Measurements from ENCODE around the gene BRD1. TPM values are rescaled to one million over a fixed set of nuclear protein-coding genes. Genes with fewer than 3 reads are reported as not detected.

The BRD1 gene
- total RNA-seq, 4 donors from 2014 or later: 17.9 to 47.4 (median 37.9) TPM

DNA sequence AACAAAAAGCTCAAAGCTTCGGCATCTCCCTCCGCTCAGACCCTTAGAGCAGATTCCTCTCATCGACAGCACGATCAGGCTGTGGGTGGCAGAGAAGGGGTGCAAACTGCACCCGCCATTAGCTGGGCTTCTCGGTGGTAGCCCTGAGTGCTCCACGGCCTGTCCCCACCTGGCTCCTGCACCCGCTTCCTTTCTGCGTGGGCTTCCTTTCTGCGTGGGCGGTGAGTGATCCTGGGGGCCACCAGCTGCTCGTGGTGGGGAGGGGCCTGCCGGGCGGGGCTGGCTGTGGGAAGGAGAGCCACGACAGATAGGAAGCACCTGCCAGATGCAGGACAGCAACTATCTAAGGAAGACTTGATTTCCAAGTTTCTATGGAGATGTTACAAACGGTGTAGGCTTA is 55.0 kb downstream of the BRD1 start:
- Histone ChIP-seq H3K4me1 (no peaks in the 10 kb centered on the region), H3K4me3 (no peak overlapping the region), H3K36me3 (no peaks in the 10 kb centered on the region), H3K9me3 (no peaks in the 10 kb centered on the region), H3K27ac (no peak overlapping the region), H3K27me3 (no peaks in the 10 kb centered on the region)
- no peak for DNase-seq
- intact Hi-C loops (cut with DNase I; ENCODE audit: low total_unique reads): no loop called here
- TF ChIP-seq, protein P1, sequence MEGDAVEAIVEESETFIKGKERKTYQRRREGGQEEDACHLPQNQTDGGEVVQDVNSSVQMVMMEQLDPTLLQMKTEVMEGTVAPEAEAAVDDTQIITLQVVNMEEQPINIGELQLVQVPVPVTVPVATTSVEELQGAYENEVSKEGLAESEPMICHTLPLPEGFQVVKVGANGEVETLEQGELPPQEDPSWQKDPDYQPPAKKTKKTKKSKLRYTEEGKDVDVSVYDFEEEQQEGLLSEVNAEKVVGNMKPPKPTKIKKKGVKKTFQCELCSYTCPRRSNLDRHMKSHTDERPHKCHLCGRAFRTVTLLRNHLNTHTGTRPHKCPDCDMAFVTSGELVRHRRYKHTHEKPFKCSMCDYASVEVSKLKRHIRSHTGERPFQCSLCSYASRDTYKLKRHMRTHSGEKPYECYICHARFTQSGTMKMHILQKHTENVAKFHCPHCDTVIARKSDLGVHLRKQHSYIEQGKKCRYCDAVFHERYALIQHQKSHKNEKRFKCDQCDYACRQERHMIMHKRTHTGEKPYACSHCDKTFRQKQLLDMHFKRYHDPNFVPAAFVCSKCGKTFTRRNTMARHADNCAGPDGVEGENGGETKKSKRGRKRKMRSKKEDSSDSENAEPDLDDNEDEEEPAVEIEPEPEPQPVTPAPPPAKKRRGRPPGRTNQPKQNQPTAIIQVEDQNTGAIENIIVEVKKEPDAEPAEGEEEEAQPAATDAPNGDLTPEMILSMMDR (IDR thresholded peaks at IDR 0.05): no peak
- TF ChIP-seq POLR2A (IDR thresholded peaks at IDR 0.05): no peak

DNA sequence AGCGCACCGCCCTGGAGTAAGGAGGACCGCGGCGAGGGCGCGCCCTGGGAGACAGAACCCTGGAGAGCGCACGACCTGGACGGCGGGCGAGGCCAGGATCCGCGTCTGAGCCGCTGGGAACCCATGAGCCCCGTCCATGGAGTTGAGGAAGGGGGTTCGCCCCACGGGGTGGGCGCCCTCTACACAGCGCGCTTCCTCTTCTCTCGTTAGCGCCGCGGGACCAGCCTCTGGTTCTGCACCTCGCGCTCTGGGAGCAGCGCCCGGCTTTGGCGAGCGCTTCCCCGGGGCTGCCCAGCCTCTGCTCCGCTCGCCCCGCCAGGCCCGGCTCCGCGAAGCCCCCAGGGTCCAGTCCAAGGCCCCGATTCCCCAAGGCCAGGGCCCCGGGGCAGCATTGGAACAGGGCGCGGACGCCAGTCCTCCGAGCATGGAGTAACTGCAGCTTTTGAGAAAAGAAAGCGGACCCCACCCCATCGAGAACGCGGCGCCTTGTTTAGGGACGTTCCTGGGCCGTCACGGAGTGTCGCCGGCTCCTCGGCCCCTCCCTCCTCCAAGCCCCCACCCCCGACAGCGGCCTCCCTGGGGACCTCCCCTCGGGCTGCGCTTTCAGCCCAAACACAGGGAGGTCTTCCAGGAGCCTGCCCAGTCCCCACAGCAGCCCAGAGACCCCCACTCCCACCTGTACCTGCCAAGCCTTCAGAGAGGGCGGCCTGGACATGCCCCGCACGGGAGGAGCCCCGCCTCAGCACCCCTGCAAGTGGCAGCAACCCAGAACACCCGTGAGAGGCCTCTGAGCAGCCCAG is 56.2 kb downstream of the BRD1 start:
- no peak overlapping the region for H3K4me3 ChIP-seq
- no peaks in the 10 kb centered on the region for H3K27me3 ChIP-seq
- intact Hi-C loops (cut with DNase I; ENCODE audit: low total_unique reads): no loop called here
- H3K27ac ChIP-seq: no peak overlapping the region
- H3K36me3 ChIP-seq: no peaks in the 10 kb centered on the region
- no peak for TF ChIP-seq POLR2A (IDR thresholded peaks at IDR 0.05)
- H3K9me3 ChIP-seq: peaks cover 0 to 6% of the 10 kb centered on the region in 2 donors
- DNase-seq: no peak
- H3K4me1 ChIP-seq: no peaks in the 10 kb centered on the region

DNA sequence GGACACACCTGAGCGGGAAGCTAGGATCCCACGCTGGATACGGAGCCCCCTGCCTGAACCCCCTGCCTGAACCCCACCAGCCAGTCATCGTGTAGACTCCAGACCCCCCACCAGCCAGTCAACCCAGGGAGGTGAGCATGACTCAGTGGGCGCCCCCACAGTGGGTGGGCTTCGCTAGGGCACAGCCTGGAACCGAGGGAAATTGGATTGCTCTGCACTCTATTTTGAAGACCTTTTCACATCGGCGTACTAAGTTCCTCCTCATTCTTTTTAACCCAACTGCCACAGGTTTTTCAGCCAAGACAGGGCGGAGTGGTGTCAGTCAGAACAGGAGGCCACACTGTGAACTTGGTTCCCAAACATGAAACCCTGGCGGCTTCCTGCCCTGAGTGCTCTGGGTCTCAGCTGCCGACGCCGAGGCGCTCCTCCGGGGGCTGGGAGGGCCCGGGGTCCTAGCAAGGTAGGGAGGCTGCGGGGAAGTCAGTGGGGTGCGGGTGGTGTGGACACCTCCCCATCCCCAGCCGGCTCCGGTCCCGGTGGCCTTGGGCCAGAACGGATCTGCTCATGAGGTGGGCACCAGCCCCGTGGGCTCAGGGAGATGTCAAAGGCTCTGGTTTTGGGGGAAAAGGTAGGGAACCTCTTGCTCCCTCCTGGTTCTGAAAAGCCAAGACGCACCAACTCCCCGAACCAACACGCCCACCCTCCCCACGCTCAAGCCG is 57.0 kb downstream of the BRD1 start:
- Histone ChIP-seq H3K27ac (no peak overlapping the region), H3K9me3 (peaks cover 0 to 6% of the 10 kb centered on the region in 2 donors), H3K36me3 (no peaks in the 10 kb centered on the region), H3K27me3 (no peaks in the 10 kb centered on the region), H3K4me3 (no peak overlapping the region), H3K4me1 (no peaks in the 10 kb centered on the region)
- intact Hi-C loops (cut with DNase I; ENCODE audit: low total_unique reads): no loop called here
- DNase-seq: no peak
- TF ChIP-seq POLR2A (IDR thresholded peaks at IDR 0.05): no peak
- TF ChIP-seq, protein P1 (IDR thresholded peaks at IDR 0.05): no peak

DNA sequence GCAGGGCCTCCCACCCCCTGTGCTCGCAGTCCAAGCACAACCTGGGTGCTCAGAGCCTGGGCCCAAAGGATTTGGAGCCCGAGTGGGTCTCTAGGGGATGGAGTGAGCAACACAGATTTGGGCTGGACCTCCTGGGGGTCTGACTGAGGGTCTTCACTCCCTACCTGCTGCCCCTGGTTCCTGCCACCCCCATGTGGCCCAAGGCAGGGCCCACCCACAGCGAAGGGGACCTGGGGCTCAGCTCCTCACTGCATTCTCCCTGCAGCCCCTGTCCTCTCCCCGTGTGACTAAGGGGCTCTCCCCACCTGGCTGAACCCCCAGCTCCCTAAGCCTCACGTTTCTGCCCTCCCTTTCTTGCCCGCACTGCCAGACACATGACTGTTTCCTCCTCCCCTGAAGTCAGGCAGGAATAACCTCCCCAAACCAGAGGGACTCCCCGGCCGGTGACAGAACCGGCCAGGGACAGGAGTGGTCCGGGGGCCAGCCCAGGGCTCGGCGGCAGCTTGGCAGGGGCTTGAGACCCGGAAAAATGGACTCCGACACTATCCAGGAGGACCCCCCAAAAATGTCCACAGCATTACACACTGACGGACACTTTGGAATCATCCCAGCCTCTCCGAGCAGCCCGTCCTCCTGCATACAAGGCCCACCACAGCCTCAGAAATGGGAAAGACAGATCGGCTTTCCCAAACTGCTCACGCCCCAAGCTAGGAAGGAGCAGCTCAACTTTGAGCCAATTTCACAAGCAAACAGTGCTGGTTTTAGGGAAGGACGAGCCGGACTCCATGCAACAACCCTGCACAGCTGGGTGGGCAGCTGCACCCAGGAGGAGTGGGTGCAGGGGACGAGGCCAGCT is 57.8 kb downstream of the BRD1 start:
- intact Hi-C loops (cut with DNase I; ENCODE audit: low total_unique reads): no loop called here
- TF ChIP-seq, protein P1 (IDR thresholded peaks at IDR 0.05): no peak
- no peak for TF ChIP-seq POLR2A (IDR thresholded peaks at IDR 0.05)
- H3K4me3 ChIP-seq: no peak overlapping the region
- DNase-seq: no peak
- no peaks in the 10 kb centered on the region for H3K36me3 ChIP-seq
- no peaks in the 10 kb centered on the region for H3K27me3 ChIP-seq
- peaks cover 0 to 6% of the 10 kb centered on the region in 2 donors for H3K9me3 ChIP-seq
- H3K27ac ChIP-seq: no peak overlapping the region
- H3K4me1 ChIP-seq: no peaks in the 10 kb centered on the region

DNA sequence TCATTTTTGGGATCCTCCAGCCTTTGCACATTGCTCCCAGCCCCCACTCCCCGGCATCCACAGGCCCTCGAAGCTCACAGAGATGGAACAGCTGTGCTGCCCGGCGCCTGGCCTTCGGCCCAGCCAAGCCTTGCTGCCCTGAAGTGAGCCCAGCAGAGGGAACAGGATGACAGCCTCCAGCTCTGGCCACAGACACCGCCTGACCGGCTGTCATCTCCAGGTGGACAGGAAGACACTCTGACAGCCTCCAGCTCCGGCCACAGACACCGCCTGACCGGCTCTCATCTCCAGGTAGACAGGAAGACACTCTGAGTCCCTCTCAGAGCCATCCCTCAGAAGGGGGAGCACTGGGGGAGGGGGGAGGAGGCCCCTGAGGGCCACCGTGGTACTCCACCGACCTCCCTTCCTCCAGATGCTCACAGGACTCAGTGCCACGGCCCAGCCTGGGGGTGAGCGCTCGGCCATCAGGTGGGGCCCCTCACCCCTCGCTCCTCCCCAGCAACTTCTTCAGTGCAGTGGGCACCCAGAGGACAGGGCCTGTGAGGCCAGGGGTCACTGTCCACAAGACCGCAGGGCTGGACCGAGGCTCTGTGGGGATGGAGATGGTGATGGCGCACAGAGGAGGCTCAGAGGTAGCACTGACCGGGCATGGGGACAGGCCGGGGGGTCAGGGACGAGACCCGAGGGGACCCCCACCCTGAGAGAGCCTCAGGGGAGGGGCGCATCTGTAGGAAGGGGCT is 58.6 kb downstream of the BRD1 start:
- no peaks in the 10 kb centered on the region for H3K27me3 ChIP-seq
- H3K9me3 ChIP-seq: peaks cover 0 to 6% of the 10 kb centered on the region in 2 donors
- DNase-seq: no peak
- intact Hi-C loops (cut with DNase I; ENCODE audit: low total_unique reads): no loop called here
- H3K4me3 ChIP-seq: no peak overlapping the region
- no peaks in the 10 kb centered on the region for H3K36me3 ChIP-seq
- no peaks in the 10 kb centered on the region for H3K4me1 ChIP-seq
- no peak overlapping the region for H3K27ac ChIP-seq
- TF ChIP-seq, protein P1 (IDR thresholded peaks at IDR 0.05): no peak
- TF ChIP-seq POLR2A (IDR thresholded peaks at IDR 0.05): no peak

All from uterus (tissue), 4 donors.